DND-41 (cell line): ENCODE results near the gene KREMEN2.
A peak's percentile ranks its signal among the peaks of the same experiment; 100 is the strongest.

Experiments used
- ATAC-seq: fragments of 200-7000 bp; cut with Tn5 transposase; 3 replicates; pipeline ENCODE4 v1.9.1; 2021; ENCODE audit warnings: low read depth; ENCODE audit not compliant: insufficient read depth
- DNase-seq: peaks from one replicate; pipeline ENCODE4 v3.0.0-alpha.2; 2020
- H2AFZ ChIP-seq: 2 replicates; pipeline ENCODE4 v1.6.0; 2012; ENCODE audit warnings: low read depth, low read length
- H3K27ac ChIP-seq: 2 replicates; pipeline ENCODE4 v1.5.1; 2012; ENCODE audit warnings: low read length, inconsistent platforms
- H3K27me3 ChIP-seq: fragments of 200-600 bp; sonication (generic); 2 replicates; pipeline ENCODE4 v1.6.0; 2012; ENCODE audit warnings: low read length, mild to moderate bottlenecking, inconsistent platforms; ENCODE audit not compliant: insufficient read depth, poor library complexity
- H3K36me3 ChIP-seq: 2 replicates; pipeline ENCODE4 v1.5.1; 2012; ENCODE audit warnings: low read length, inconsistent platforms; ENCODE audit not compliant: insufficient read depth
- H3K4me1 ChIP-seq: 2 replicates; pipeline ENCODE4 v1.5.1; 2012; ENCODE audit warnings: mild to moderate bottlenecking, low read length; ENCODE audit not compliant: insufficient read depth
- H3K4me2 ChIP-seq: 2 replicates; pipeline ENCODE4 v1.6.0; 2012; ENCODE audit warnings: mild to moderate bottlenecking, moderate library complexity, low read length, inconsistent platforms; ENCODE audit not compliant: insufficient read depth
- H3K4me3 ChIP-seq, 2 experiments: fragments of 200-600 bp in 1 of 2; shearing (Covaris generic) in 1 of 2; 2 replicates each; pipeline ENCODE4 v1.5.1; 2012 to 2016; ENCODE audit warnings: inconsistent platforms in 2 of 2, low read length in 2 of 2, mild to moderate bottlenecking in 2 of 2, low read depth in 1 of 2, moderate library complexity in 1 of 2
- H3K79me2 ChIP-seq: 2 replicates; pipeline ENCODE4 v1.6.0; 2012; ENCODE audit warnings: low read length, inconsistent platforms; ENCODE audit not compliant: insufficient read depth
- H3K9ac ChIP-seq: 2 replicates; pipeline ENCODE4 v1.6.0; 2012; ENCODE audit warnings: low read depth, mild to moderate bottlenecking, inconsistent platforms, low read length, moderate library complexity
- H3K9me3 ChIP-seq: 2 replicates; pipeline ENCODE4 v1.5.1; 2012; ENCODE audit warnings: low read length, moderate library complexity, mild to moderate bottlenecking, inconsistent platforms; ENCODE audit not compliant: insufficient read depth, severe bottlenecking
- H4K20me1 ChIP-seq: 2 replicates; pipeline ENCODE4 v1.6.0; 2012; ENCODE audit warnings: low read length; ENCODE audit not compliant: insufficient read depth
- CTCF ChIP-seq: IDR thresholded peaks from 2 replicates; pipeline ENCODE4 v1.5.1; 2012; ENCODE audit warnings: borderline replicate concordance, low read length, moderate library complexity, mild to moderate bottlenecking; ENCODE audit not compliant: poor library complexity, severe bottlenecking; ENCODE audit errors: extremely low read depth
- EZH2 ChIP-seq: IDR thresholded peaks from 3 replicates; pipeline ENCODE4 v1.6.1; 2012; ENCODE audit warnings: borderline replicate concordance, low read depth, mild to moderate bottlenecking, moderate library complexity, low read length, inconsistent platforms; ENCODE audit not compliant: severe bottlenecking

KREMEN2 gene

GRCh38 chr16:2976201-2976600, 12.1 kb downstream of the KREMEN2 start:
- Histone ChIP-seq H3K4me1 (peaks cover 70% of the 10 kb centered on the region), H4K20me1 (peaks cover 74% of the 10 kb centered on the region)
- TF ChIP-seq EZH2 (no peak), CTCF (no peak)

GRCh38 chr16:2976673-2977072, 12.6 kb downstream of the KREMEN2 start:
- Histone ChIP-seq H3K4me3 (no peak overlapping the region), H3K4me1 (peaks cover 70% of the 10 kb centered on the region), H3K4me2 (peak overlapping the region; percentile 44; the same call in 1 of the 2 replicates), H2AFZ (no peak overlapping the region), H3K79me2 (peaks cover 80% of the 10 kb centered on the region), H3K27ac (no peak overlapping the region), H4K20me1 (peaks cover 69% of the 10 kb centered on the region), H3K9me3 (no peaks in the 10 kb centered on the region), H3K36me3 (peaks cover 78% of the 10 kb centered on the region), H3K9ac (peak overlapping the region; percentile 9; the same call in 1 of the 2 replicates), H3K27me3 (no peaks in the 10 kb centered on the region)
- no peak for DNase-seq
- TF ChIP-seq CTCF: no peak
- TF ChIP-seq EZH2: no peak
- no peak for ATAC-seq

More at GRCh38 chr16:2976201-2976600, 12.1 kb downstream of the KREMEN2 start:
- Histone ChIP-seq H3K27me3 (no peaks in the 10 kb centered on the region), H3K4me3 (no peak overlapping the region), H2AFZ (no peak overlapping the region), H3K9ac (0 out of 2 replicates have a peak overlapping the region, but pooled peaks have one; percentile 9), H3K4me2 (0 out of 2 replicates have a peak overlapping the region, but pooled peaks have one; percentile 44), H3K79me2 (peaks cover 82% of the 10 kb centered on the region), H3K9me3 (no peaks in the 10 kb centered on the region), H3K27ac (no peak overlapping the region), H3K36me3 (peaks cover 83% of the 10 kb centered on the region)
- no peak for ATAC-seq
- no peak for DNase-seq

- no peak for ATAC-seq
- peaks cover 62% of the 10 kb centered on the region for H4K20me1 ChIP-seq
- no peaks in the 10 kb centered on the region for H3K27me3 ChIP-seq
- H3K9me3 ChIP-seq: no peaks in the 10 kb centered on the region
- DNase-seq: no peak
- H3K36me3 ChIP-seq: peaks cover 70% of the 10 kb centered on the region
- peak overlapping the region; percentile 3 for H3K27ac ChIP-seq
- peaks cover 65% of the 10 kb centered on the region for H3K4me1 ChIP-seq
- H3K79me2 ChIP-seq: peaks cover 72% of the 10 kb centered on the region
- H2AFZ ChIP-seq: no peak overlapping the region
- H3K9ac ChIP-seq: peak overlapping the region; percentile 28
- no peak for TF ChIP-seq EZH2
- TF ChIP-seq CTCF: no peak
- peak overlapping the region; percentile 44 for H3K4me2 ChIP-seq
- H3K4me3 ChIP-seq: peak overlapping the region in 1 of 2 experiments; percentile 35; a peak in 1 of 4 replicates
These were observed 13.4 kb downstream of the KREMEN2 start for GRCh38 chr16:2977440-2977839.
